Hematopoietic multipotent progenitor cell treated with erythropoietin and hydrocortisone succinate and interleukin-3 and kit ligand, for 17 days (in vitro differentiated cells): ENCODE data around the gene CALY.
A peak's percentile ranks its signal among the peaks of the same experiment; 100 is the strongest.
"Not testable (repeated sequence)": the region's sequence is repeated elsewhere in the genome, so short reads cannot be mapped to it uniquely, and the experiment has no call there.

Source experiments
- DNase-seq: peaks from one replicate; pipeline ENCODE4 v3.0.0-alpha.2; 2015; ENCODE audit warnings: low spot score

Gene CALY

GRCh38 chr10:133336577-133337369 is at the start of gene CALY:
TSS of gene CALY (minus strand) at chr10:133336896. CDS start at chr10:133328989, 7,907 bp downstream.
- DNase-seq = no peak

- DNase-seq = no peak
These were observed 48.5 kb upstream of the CALY start for GRCh38 chr10:133385214-133385613.

GRCh38 chr10:133384071-133384470 is 47.4 kb upstream of the CALY start:
- no peak for DNase-seq

GRCh38 chr10:133383551-133383950 is 46.9 kb upstream of the CALY start:
- no peak for DNase-seq

GRCh38 chr10:133381036-133381435 is 44.3 kb upstream of the CALY start:
- no peak for DNase-seq

GRCh38 chr10:133379801-133380666 is 43.3 kb upstream of the CALY start:
- DNase-seq = no peak

GRCh38 chr10:133379152-133379800 is 42.6 kb upstream of the CALY start, which contains the start of gene PAOX:
TSS of gene PAOX (plus strand) at chr10:133379262. CDS start at chr10:133379317, 55 bp downstream.
- DNase-seq = peak; percentile 38

GRCh38 chr10:133378251-133379096 is 41.8 kb upstream of the CALY start:
- peak; percentile 42 for DNase-seq

- DNase-seq = no peak
These were observed 41.1 kb upstream of the CALY start for GRCh38 chr10:133377818-133378250.

GRCh38 chr10:133377025-133377817 is 40.5 kb upstream of the CALY start:
- no peak for DNase-seq

- DNase-seq = not testable (repeated sequence)
These were observed 39.5 kb upstream of the CALY start for GRCh38 chr10:133376183-133376582.

GRCh38 chr10:133375357-133376115 is 38.8 kb upstream of the CALY start:
- DNase-seq = no peak

- peak; percentile 88 for DNase-seq
These were observed 36.7 kb upstream of the CALY start, which contains the start of gene ECHS1 for GRCh38 chr10:133373174-133374090. TSS of gene ECHS1 (minus strand) at chr10:133373354. CDS start at chr10:133373333, 21 bp downstream.

- DNase-seq = no peak
These were observed 35.8 kb upstream of the CALY start for GRCh38 chr10:133372507-133372906.

- no peak for DNase-seq
These were observed 33.5 kb upstream of the CALY start for GRCh38 chr10:133370030-133370786.

GRCh38 chr10:133368153-133368552 is 31.5 kb upstream of the CALY start:
- DNase-seq = no peak

- DNase-seq = not testable (repeated sequence)
These were observed 30.8 kb upstream of the CALY start for GRCh38 chr10:133367461-133367860.

- DNase-seq = no peak
These were observed 30.1 kb upstream of the CALY start for GRCh38 chr10:133366751-133367150.
